ENCODE data around the gene SORL1.

SORL1 gene

GRCh38 chr11:121453589-121454299 is 1.6 kb downstream of the SORL1 start:
- no peak for DNase-seq (ENCODE audit: low spot score)

GRCh38 chr11:121455115-121455514 is 3.0 kb downstream of the SORL1 start:
- DNase-seq (ENCODE audit: low spot score): no peak

GRCh38 chr11:121456151-121456550 is 4.0 kb downstream of the SORL1 start:
- no peak for DNase-seq (ENCODE audit: low spot score)

GRCh38 chr11:121456816-121457431 is 4.8 kb downstream of the SORL1 start:
- no peak for DNase-seq (ENCODE audit: low spot score)

- no peak for DNase-seq (ENCODE audit: low spot score)
Observed at GRCh38 chr11:121458551-121458950, 6.4 kb downstream of the SORL1 start.

- DNase-seq (ENCODE audit: low spot score): no peak
Observed at GRCh38 chr11:121459413-121460017, 7.4 kb downstream of the SORL1 start.

GRCh38 chr11:121460941-121461514 is 8.9 kb downstream of the SORL1 start:
- DNase-seq (ENCODE audit: low spot score): no peak

GRCh38 chr11:121461843-121462242 is 9.7 kb downstream of the SORL1 start:
- no peak for DNase-seq (ENCODE audit: low spot score)

- DNase-seq (ENCODE audit: low spot score): no peak
Observed at GRCh38 chr11:121463689-121464335, 11.7 kb downstream of the SORL1 start.

GRCh38 chr11:121464352-121464946 is 12.3 kb downstream of the SORL1 start:
- DNase-seq (ENCODE audit: low spot score): peak; percentile 50

- DNase-seq (ENCODE audit: low spot score): no peak
Observed at GRCh38 chr11:121465709-121466062, 13.6 kb downstream of the SORL1 start.

- peak; percentile 98 for DNase-seq (ENCODE audit: low spot score)
Observed at GRCh38 chr11:121466063-121466794, 14.1 kb downstream of the SORL1 start.

GRCh38 chr11:121467471-121467870 is 15.4 kb downstream of the SORL1 start:
- no peak for DNase-seq (ENCODE audit: low spot score)

- DNase-seq (ENCODE audit: low spot score): no peak
Observed at GRCh38 chr11:121467965-121468364, 15.9 kb downstream of the SORL1 start.

GRCh38 chr11:121469910-121470309 is 17.8 kb downstream of the SORL1 start:
- DNase-seq (ENCODE audit: low spot score): no peak

- no peak for DNase-seq (ENCODE audit: low spot score)
Observed at GRCh38 chr11:121471167-121471566, 19.1 kb downstream of the SORL1 start.

GRCh38 chr11:121472312-121472711 is 20.2 kb downstream of the SORL1 start:
- no peak for DNase-seq (ENCODE audit: low spot score)

- no peak for DNase-seq (ENCODE audit: low spot score)
Observed at GRCh38 chr11:121473064-121473777, 21.1 kb downstream of the SORL1 start.

GRCh38 chr11:121474680-121475079 is 22.6 kb downstream of the SORL1 start:
- no peak for DNase-seq (ENCODE audit: low spot score)

- no peak for DNase-seq (ENCODE audit: low spot score)
Observed at GRCh38 chr11:121476379-121477032, 24.4 kb downstream of the SORL1 start.
